Breast epithelium (tissue), 3 donors: ENCODE data around the gene REPIN1.

Source experiments
- POLR2A ChIP-seq: fragments of 450-650 bp; IDR thresholded peaks from one replicate; pipeline ENCODE4 v1.6.1; 2016; ENCODE audit warnings: antibody characterized with exemption, mild to moderate bottlenecking, moderate library complexity
- POLR2AphosphoS5 ChIP-seq, 3 donors: sonication (generic); formaldehyde crosslinking; IDR thresholded peaks; one replicate each; pipeline ENCODE4 v1.6.1; 2017; ENCODE audit warnings: antibody characterized with exemption in 3 of 3
- TF ChIP-seq, protein P1 (sequence below), 3 donors: fragments of 450-650 bp; IDR thresholded peaks; one replicate each; pipeline ENCODE4 v1.5.1; 2016 to 2017; ENCODE audit warnings: antibody characterized with exemption in 3 of 3, mild to moderate bottlenecking in 3 of 3, moderate library complexity in 3 of 3

DNA sequence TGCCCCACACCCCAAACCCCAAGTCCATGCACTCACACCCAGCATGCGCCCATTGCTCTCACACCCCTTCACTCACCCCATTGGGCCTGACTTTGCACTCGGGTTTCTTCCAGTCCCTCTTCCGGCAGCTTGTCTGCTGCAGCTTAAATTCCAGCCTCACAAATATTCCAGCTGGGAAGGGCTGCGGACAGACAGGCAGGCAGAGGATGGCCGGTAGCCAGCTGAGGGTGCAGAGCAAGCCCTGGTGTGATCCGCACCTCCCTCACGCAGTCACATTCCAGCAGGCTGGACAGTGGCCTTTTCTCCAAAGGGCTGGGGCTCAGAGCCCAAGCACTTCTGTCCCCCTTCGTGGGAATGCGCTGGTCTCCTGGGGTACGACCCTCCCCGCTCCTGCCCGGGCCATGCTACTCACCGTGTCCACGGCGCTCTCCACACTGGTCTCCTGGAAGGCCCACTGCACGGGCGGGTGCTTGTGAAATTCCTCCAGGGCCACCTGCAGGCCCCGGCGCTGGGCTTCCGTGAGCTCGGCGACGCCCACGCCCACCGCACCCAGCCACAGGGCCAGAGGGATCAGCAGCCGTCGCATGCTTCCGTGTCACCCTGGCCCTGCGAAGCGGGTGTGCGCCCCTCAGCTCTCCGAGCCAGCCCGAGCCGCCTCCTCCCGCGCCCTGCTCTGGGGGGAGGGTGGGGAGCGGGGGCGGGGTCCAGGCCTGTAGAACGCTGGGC is 28.4 kb upstream of the REPIN1 start:
- TF ChIP-seq POLR2A (no peak), POLR2AphosphoS5 (IDR thresholded peaks at IDR 0.05) (no peak)
- TF ChIP-seq, protein P1, sequence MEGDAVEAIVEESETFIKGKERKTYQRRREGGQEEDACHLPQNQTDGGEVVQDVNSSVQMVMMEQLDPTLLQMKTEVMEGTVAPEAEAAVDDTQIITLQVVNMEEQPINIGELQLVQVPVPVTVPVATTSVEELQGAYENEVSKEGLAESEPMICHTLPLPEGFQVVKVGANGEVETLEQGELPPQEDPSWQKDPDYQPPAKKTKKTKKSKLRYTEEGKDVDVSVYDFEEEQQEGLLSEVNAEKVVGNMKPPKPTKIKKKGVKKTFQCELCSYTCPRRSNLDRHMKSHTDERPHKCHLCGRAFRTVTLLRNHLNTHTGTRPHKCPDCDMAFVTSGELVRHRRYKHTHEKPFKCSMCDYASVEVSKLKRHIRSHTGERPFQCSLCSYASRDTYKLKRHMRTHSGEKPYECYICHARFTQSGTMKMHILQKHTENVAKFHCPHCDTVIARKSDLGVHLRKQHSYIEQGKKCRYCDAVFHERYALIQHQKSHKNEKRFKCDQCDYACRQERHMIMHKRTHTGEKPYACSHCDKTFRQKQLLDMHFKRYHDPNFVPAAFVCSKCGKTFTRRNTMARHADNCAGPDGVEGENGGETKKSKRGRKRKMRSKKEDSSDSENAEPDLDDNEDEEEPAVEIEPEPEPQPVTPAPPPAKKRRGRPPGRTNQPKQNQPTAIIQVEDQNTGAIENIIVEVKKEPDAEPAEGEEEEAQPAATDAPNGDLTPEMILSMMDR (IDR thresholded peaks at IDR 0.05): no peak
